Loucy (cell line): ENCODE measurements around the gene ITGB7.

ENCODE experiments used
- EZH2phosphoT487 ChIP-seq: fragments of 200-600 bp; IDR thresholded peaks from 2 replicates; pipeline ENCODE4 v1.6.1; 2018; ENCODE audit warnings: antibody characterized with exemption, mild to moderate bottlenecking, moderate library complexity, borderline replicate concordance
- TF ChIP-seq, protein P1 (sequence below): fragments of 200-600 bp; sonication (generic); conservative IDR thresholded peaks from 2 replicates; pipeline ENCODE4 v1.5.1; 2014; ENCODE audit warnings: mild to moderate bottlenecking, antibody characterized with exemption, low read length

DNA sequence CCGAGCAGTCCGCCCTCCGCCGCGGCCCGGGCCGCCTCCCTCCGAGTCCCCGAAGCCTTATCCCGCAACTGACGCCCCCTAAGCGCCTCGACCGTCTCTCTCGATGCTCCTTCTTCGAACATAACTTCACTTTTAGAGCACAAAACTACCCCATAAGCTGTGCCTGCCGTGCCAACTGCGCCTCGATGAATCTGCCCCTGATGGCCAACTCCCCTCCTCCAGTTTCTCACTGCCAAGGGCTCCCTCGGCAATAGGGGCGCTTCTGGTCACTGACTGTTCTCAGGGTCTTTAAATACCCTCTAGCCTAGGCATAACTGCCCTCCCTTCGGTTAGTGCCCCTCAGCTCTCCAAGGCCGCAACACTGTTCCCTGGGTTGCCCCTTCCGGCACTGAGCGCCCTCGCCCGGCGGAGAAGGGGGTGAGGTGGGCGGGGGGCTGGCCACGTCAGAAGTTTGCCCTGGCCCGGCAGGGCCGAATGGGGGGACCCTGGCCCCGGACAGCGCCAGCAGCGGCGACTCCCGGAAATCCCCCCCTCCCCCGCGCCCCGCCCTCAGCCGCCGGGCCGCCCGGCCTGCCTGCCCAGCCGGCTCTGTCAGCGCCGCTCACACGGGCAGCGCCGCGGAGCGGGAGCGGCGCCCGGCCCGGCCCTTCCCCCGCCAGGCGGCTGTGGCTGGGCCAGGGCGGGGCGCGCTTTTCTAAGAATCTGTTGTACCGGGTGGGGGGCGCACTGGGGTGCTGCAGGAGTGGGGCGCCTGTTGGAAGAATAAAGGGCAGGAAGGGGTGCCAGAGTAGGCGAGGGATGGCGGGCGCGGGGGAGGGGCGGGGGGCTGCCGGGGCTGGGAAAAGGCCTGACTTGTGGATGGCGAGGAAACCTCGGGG, 14.4 kb upstream of the ITGB7 start:
- TF ChIP-seq, protein P1, sequence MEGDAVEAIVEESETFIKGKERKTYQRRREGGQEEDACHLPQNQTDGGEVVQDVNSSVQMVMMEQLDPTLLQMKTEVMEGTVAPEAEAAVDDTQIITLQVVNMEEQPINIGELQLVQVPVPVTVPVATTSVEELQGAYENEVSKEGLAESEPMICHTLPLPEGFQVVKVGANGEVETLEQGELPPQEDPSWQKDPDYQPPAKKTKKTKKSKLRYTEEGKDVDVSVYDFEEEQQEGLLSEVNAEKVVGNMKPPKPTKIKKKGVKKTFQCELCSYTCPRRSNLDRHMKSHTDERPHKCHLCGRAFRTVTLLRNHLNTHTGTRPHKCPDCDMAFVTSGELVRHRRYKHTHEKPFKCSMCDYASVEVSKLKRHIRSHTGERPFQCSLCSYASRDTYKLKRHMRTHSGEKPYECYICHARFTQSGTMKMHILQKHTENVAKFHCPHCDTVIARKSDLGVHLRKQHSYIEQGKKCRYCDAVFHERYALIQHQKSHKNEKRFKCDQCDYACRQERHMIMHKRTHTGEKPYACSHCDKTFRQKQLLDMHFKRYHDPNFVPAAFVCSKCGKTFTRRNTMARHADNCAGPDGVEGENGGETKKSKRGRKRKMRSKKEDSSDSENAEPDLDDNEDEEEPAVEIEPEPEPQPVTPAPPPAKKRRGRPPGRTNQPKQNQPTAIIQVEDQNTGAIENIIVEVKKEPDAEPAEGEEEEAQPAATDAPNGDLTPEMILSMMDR, result peak; percentile 54
- TF ChIP-seq EZH2phosphoT487, result no peak
